ENCODE results near the gene NFE2.
A peak's percentile ranks its signal among the peaks of the same experiment; 100 is the strongest.
"Not testable (repeated sequence)": the region's sequence is repeated elsewhere in the genome, so short reads cannot be mapped to it uniquely, and the experiment has no call there.

NFE2 gene

GRCh38 chr12:54300732-54301427 is at the start of gene NFE2:
Gene NFE2 (minus strand): TSS chr12:54301015. CDS start chr12:54295248, 5,767 bp downstream.
- DNase-seq = peak; percentile 87

- no peak for DNase-seq
Observed at GRCh38 chr12:54349679-54350078, 48.9 kb upstream of the NFE2 start.

DNA sequence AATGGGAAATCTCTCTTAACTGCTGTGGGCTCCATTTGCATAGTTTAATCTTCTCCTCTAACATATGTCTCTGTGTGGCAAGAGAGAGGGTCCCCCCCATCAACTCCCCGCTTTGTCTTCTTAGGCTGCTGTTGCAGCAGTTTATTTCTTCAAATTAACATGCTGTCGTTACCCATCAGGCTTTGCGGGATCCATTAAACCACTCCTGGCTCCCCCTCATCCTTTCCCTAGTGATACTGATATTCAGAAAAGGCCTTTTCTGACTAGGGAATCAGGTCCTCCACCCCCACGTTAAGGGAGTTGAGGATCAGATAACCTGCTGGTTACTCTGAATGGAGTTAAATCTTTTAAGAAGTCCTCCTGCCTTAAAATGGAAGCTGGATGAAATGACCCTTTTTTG is 48.2 kb upstream of the NFE2 start:
- DNase-seq = no peak

DNA sequence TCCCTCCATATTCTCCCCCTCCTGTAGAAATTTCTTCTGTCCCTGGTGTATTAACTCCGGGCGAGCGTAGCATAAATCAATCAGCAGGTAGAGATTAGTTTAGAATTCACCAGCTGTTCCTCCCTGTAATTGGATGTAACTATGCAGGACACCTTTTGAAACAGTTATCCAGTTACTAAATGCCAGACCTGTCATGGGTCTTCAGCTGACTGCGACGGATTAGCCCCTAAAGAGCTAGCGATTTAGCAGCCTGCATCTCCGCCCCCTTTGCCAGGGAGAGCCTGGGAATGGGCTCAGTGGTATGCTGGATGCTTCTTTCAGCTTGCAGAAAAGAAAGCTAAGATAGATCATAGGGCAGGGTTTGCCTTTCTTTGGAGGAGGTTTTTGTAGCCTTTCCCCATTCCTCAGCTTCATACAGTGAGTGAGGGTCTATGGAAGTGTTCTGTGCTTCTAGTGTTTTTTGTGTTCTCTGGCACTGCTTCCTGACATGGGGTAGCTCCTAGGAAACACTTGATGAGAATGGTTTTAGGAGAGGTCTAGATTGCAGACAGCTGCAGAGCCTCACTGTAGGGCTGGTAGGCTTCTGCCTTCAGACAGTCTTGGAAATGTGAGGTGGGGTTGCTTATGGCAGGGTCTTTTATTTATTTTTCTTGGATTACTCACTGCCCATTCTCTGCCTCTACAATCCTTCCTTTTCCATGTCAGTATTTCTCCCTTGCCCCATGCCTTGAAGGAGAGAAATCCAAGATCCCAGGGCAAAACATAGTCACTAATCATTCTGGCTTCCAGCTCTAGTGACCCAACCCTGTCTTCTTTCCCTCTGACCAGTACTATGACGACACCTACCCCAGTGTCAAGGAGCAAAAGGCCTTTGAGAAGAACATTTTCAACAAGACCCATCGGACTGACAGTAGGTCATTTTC is 40.8 kb upstream of the NFE2 start:
- DNase-seq = no peak

- DNase-seq = no peak
Observed at GRCh38 chr12:54340846-54341245, 40.0 kb upstream of the NFE2 start.

DNA sequence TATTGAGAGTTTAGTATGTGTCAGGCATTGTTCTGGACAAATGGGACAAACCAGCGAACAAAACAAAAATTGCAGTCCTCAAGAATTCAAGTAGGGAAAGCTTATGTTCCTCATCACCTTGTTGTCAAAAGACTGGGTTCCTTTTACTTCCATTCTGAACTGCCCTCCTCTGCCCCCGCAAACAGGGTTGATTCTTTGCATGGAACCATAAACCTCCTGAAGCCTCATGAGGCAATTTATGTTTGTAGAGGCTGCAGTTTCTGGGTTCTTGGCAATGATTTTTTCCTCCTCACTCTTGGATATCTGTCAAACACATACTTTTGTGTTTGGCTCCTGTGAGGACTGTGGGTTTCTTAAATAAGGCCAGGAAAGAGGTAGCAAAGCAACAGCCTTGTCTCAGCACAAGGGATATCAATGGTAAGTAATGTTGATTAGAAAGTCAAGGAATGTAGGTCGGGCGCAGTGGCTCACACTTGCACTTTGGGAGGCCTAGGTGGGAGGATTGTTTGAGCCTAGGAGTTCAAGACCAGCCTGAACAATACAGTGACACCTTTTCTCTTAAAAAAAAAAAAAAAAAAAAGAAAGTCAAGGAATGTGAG is 38.0 kb upstream of the NFE2 start:
- DNase-seq = no peak

DNA sequence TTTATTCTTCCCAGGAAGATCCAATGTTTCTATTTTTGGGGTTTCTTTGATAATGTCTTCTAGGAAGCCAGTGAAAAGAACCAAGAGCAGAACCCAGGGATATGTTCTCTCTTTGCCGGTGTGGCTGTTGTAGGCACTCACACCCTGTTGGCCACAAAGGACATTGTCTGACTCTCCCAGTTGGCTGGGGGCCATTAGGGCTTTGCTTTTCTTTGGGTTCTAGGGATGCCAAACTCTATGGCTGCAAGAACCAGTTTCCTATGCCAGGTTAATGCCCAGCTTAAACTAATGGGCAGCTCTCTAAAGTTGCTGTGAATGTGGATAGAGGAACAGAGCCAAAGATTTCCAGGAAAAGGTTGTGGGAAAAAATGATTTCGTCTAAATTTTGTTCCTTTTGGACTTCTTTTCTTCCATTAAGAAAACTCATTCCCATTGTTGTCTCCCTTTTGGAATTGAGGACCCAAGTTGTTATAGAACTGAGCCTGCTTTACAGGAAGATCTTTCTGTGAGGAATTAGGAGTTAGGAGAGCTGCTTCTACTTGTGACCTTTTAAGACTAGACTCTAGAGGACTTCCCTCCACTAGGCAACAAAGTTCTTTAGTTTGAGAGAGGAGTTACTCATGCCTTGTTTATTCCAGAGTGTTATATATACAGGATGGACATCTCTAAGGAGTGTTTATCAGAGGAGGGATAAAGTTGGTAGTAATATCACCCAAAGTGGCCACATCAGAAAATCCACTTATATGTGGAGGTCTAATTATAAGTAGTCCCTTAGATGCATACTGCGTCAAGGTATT is 37.2 kb upstream of the NFE2 start:
- no peak for DNase-seq

DNA sequence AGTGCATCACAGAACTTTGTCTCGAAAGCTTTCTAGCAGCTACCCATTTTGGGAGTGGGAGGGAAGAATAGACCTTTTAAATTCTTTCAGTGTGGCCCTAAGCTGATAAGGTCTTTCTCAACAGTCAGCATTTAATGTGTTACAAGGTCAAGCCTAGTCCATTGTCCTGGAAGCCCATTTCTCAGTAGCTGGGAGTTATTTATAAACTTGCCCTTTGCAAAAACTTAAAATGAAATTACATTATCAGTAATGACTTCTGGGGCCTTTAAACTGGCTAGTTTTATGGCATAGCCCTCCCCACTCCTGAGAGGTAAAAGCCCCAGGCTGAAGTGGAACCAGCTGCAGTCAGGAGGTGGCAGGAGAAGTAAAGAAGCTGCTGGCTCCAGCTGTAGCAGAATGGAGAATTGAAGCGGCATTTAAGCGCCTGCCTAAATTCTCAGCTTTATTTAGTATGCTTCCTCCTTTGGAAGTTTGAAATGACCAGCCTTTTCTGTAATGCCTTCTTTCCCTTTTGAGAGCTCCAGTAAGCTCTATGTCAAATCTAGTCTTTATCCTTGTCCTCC is 36.5 kb upstream of the NFE2 start:
- no peak for DNase-seq

DNA sequence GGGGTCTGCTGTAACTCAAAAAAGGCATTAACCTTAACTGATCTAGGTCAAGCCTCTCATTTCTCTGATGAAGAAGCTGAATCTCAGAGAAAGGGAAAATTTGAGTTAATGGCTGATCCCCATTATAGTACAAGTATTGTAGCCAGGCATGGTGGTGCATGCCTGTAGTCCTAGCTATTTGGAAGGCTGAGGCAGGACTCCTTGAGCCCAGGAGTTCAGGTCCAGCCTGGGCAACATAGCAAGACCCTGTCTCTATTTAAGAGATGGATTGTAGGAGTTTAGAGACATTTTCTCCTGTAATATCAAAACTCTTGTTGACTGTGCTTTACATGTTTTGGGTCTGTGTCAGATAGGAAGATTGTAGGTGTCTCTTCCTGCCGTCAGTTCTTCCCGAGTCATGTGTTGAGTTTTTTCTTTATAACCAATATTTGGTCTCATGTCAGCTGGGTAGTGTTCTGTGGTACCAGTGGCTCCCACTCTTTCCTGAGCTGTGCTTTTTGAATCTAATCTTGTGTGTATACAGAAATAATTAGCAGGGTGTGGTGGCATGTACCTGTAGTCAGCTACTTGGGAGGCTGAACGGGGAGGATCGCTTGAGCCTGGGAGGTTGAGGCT is 32.7 kb upstream of the NFE2 start:
- no peak for DNase-seq

GRCh38 chr12:54331461-54331860 is 30.6 kb upstream of the NFE2 start:
- no peak for DNase-seq

DNA sequence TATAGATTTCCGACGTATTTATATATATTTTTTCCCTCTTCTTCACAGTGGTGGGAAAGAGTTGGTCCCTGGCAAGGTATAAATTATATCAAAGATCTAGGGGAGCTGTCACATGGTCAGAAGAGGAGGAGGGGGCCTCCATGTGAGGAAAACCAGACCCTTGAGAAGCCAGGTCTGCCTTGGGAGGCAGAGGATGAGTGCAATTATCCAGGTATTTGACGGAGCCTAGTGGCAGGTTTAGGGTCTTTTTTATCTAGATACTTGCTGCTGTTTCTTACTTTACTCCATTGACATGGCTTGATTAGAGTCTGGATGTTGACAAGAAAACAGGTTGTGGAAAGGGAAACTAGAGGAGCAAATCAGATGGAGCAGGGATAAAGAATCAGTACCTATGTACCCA is 29.6 kb upstream of the NFE2 start:
- no peak for DNase-seq

GRCh38 chr12:54329759-54330158 is 28.9 kb upstream of the NFE2 start:
- peak; percentile 42 for DNase-seq

- no peak for DNase-seq
Observed at GRCh38 chr12:54328595-54329337, 28.0 kb upstream of the NFE2 start.

GRCh38 chr12:54325442-54326109 is 24.8 kb upstream of the NFE2 start:
- not testable (repeated sequence) for DNase-seq

- peak; percentile 100 for DNase-seq
Observed at GRCh38 chr12:54324617-54325441, 24.0 kb upstream of the NFE2 start, which contains the start of gene COPZ1. Gene COPZ1 (plus strand): TSS chr12:54325131. CDS start chr12:54325164, 33 bp downstream.

DNA sequence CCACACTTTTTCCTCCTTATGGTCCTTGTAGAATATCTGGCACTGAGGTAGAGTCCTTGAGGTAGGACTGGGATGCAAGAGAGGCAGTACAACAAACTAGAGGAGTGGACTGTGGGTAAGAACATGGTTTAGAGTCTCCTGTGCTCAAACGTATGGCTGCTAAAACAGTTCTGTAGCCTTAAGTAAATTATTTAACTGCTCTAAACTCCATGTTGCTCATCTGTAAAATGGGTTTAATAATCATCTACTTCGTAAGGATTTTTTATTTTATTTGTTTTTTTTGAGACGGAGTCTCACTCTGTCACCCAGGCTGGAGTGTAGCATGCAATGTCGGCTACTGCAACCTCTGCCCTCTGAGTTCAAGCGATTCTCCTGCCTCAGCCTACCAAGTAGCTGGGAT is 20.5 kb upstream of the NFE2 start:
- no peak for DNase-seq

GRCh38 chr12:54312309-54312708 is 11.5 kb upstream of the NFE2 start:
- not testable (repeated sequence) for DNase-seq

DNA sequence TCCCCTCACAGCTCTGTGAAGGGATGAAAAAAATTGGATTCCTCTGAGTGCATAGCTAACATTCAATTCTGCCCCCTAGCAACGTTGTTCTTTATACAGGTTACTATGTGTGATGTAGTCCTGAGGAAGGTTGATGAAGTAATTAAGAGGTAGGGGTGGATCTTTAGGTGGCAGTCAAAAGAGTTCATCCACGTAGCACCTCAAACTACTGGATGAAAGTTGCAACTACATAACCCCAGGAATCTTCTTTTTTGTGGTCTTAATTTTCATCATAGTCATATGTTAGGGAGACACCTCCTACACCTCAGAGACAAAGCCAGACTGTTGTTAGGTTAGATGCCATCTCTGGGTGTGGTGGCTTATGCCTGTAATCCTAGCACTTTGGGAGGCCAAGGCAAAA is 10.2 kb upstream of the NFE2 start:
- DNase-seq = no peak

- DNase-seq = peak; percentile 56
Observed at GRCh38 chr12:54306925-54307741, 6.3 kb upstream of the NFE2 start.
